IMR-90 (cell line): ENCODE data around the gene SUGT1.

Experiments
- BHLHE40 ChIP-seq: fragments of 150-350 bp; IDR thresholded peaks from 2 replicates; pipeline ENCODE4 v1.6.1; 2016; ENCODE audit warnings: mild to moderate bottlenecking, low read depth, low read length
- CEBPB ChIP-seq: IDR thresholded peaks from 2 replicates; pipeline ENCODE4 v1.6.1; 2012; ENCODE audit warnings: low read depth, low read length, improper control_type of control experiment
- MAFK ChIP-seq: IDR thresholded peaks from 2 replicates; pipeline ENCODE4 v1.6.1; 2012; ENCODE audit warnings: low read depth, low read length, improper control_type of control experiment
- MAZ ChIP-seq: IDR thresholded peaks from 2 replicates; pipeline ENCODE4 v1.6.1; 2012; ENCODE audit warnings: low read depth, mild to moderate bottlenecking, low read length, improper control_type of control experiment, moderate library complexity, borderline replicate concordance
- MXI1 ChIP-seq: IDR thresholded peaks from 2 replicates; pipeline ENCODE4 v1.6.1; 2012; ENCODE audit warnings: low read depth, mild to moderate bottlenecking, low read length, moderate library complexity, borderline replicate concordance
- NFE2L2 ChIP-seq: fragments of 150-350 bp; IDR thresholded peaks from 2 replicates; pipeline ENCODE4 v1.6.1; 2016; ENCODE audit warnings: low read depth, mild to moderate bottlenecking, low read length
- POLR2A ChIP-seq: IDR thresholded peaks from 2 replicates; pipeline ENCODE4 v1.6.1; 2012; ENCODE audit warnings: mild to moderate bottlenecking, low read depth, low read length
- RCOR1 ChIP-seq: IDR thresholded peaks from 2 replicates; pipeline ENCODE4 v1.6.1; 2012; ENCODE audit warnings: mild to moderate bottlenecking, low read length, improper control_type of control experiment; ENCODE audit not compliant: insufficient replicate concordance
- RFX5 ChIP-seq: IDR thresholded peaks from 2 replicates; pipeline ENCODE4 v1.8.0; 2012; ENCODE audit warnings: low read depth, mild to moderate bottlenecking, low read length, moderate library complexity
- SMC3 ChIP-seq: fragments of 150-350 bp; IDR thresholded peaks from 2 replicates; pipeline ENCODE4 v1.6.1; 2016; ENCODE audit warnings: low read depth, mild to moderate bottlenecking, antibody characterized with exemption, low read length, moderate library complexity
- TF ChIP-seq, protein P1 (sequence below): conservative IDR thresholded peaks from 2 replicates; pipeline ENCODE4 v1.5.1; 2012; ENCODE audit warnings: mild to moderate bottlenecking, low read depth, low read length, improper control_type of control experiment
- TF ChIP-seq, protein P2 (sequence below): fragments of 150-350 bp; IDR thresholded peaks from 2 replicates; pipeline ENCODE4 v1.6.1; 2017; ENCODE audit warnings: mild to moderate bottlenecking, antibody characterized with exemption, low read length, low read depth

DNA sequence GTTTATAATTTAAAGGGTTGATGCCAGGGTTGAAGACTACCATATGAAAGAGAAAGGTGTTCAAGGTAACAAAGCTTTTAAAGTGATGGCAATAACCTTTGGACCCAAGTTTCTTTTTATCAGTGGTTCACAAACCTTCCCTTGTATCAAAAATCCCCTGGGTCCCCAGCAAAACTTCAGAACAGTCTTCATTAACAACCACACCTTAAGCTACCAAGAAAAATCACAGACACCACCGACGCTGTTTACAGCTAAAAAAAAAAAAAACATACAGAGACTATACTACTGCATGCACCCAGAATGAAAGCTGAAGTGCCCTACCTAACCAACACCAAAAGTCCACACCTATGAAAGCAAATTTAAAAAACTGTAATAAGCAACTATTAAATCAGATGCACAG lies 73.6 kb downstream of the SUGT1 start:
- TF ChIP-seq MXI1, result no peak
- no peak for TF ChIP-seq NFE2L2
- TF ChIP-seq, protein P1, sequence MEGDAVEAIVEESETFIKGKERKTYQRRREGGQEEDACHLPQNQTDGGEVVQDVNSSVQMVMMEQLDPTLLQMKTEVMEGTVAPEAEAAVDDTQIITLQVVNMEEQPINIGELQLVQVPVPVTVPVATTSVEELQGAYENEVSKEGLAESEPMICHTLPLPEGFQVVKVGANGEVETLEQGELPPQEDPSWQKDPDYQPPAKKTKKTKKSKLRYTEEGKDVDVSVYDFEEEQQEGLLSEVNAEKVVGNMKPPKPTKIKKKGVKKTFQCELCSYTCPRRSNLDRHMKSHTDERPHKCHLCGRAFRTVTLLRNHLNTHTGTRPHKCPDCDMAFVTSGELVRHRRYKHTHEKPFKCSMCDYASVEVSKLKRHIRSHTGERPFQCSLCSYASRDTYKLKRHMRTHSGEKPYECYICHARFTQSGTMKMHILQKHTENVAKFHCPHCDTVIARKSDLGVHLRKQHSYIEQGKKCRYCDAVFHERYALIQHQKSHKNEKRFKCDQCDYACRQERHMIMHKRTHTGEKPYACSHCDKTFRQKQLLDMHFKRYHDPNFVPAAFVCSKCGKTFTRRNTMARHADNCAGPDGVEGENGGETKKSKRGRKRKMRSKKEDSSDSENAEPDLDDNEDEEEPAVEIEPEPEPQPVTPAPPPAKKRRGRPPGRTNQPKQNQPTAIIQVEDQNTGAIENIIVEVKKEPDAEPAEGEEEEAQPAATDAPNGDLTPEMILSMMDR, result no peak
- TF ChIP-seq RFX5, result no peak
- no peak for TF ChIP-seq BHLHE40
- no peak for TF ChIP-seq MAFK
- TF ChIP-seq POLR2A, result no peak
- TF ChIP-seq RCOR1, result no peak
- TF ChIP-seq SMC3, result no peak
- no peak for TF ChIP-seq CEBPB
- no peak for TF ChIP-seq MAZ
- TF ChIP-seq, protein P2, sequence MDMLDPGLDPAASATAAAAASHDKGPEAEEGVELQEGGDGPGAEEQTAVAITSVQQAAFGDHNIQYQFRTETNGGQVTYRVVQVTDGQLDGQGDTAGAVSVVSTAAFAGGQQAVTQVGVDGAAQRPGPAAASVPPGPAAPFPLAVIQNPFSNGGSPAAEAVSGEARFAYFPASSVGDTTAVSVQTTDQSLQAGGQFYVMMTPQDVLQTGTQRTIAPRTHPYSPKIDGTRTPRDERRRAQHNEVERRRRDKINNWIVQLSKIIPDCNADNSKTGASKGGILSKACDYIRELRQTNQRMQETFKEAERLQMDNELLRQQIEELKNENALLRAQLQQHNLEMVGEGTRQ, result no peak
